ENCODE measurements around the gene CACNA2D2.

DNA sequence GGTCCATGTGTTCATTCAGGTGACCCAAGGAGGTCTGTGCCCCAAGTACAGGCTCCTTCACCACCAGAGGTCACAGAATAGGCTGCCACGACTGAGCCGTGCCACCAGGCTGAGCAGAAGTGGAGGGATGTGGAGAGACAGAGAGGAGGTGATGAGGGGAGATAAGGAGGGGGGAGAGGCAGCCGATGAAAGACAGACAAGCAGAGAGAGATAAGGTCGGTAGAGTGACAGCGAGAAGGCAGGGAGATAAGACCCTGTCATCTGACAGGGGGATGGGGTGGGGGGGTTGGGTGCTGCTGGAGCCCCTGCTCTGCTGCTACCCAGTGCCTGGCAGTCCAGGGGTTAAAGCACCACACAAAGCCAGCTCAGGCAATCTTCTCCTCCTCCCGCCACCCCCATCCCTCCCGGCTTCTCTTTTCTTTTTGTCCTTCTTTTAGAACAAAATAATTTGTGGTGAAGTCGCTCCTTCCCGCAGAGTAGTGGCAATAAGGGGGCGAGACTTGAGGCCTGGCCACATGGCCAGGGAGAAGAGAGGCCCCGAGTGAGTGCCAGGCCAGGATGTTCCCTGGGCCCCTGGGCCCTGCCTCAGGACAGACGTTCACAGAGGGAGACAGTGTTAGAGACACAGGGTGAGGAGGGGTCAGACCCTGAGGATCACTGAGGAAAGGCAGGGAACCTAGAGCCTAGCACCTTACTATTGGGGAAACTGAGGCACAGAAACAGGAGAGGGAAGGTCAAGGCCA lies 67.9 kb downstream of the CACNA2D2 start:
- TF ChIP-seq, protein P1, sequence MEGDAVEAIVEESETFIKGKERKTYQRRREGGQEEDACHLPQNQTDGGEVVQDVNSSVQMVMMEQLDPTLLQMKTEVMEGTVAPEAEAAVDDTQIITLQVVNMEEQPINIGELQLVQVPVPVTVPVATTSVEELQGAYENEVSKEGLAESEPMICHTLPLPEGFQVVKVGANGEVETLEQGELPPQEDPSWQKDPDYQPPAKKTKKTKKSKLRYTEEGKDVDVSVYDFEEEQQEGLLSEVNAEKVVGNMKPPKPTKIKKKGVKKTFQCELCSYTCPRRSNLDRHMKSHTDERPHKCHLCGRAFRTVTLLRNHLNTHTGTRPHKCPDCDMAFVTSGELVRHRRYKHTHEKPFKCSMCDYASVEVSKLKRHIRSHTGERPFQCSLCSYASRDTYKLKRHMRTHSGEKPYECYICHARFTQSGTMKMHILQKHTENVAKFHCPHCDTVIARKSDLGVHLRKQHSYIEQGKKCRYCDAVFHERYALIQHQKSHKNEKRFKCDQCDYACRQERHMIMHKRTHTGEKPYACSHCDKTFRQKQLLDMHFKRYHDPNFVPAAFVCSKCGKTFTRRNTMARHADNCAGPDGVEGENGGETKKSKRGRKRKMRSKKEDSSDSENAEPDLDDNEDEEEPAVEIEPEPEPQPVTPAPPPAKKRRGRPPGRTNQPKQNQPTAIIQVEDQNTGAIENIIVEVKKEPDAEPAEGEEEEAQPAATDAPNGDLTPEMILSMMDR (CRISPR knock-in tag; IDR thresholded peaks at IDR 0.05): no peak
- TF ChIP-seq, protein P2, sequence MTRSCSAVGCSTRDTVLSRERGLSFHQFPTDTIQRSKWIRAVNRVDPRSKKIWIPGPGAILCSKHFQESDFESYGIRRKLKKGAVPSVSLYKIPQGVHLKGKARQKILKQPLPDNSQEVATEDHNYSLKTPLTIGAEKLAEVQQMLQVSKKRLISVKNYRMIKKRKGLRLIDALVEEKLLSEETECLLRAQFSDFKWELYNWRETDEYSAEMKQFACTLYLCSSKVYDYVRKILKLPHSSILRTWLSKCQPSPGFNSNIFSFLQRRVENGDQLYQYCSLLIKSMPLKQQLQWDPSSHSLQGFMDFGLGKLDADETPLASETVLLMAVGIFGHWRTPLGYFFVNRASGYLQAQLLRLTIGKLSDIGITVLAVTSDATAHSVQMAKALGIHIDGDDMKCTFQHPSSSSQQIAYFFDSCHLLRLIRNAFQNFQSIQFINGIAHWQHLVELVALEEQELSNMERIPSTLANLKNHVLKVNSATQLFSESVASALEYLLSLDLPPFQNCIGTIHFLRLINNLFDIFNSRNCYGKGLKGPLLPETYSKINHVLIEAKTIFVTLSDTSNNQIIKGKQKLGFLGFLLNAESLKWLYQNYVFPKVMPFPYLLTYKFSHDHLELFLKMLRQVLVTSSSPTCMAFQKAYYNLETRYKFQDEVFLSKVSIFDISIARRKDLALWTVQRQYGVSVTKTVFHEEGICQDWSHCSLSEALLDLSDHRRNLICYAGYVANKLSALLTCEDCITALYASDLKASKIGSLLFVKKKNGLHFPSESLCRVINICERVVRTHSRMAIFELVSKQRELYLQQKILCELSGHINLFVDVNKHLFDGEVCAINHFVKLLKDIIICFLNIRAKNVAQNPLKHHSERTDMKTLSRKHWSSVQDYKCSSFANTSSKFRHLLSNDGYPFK (CRISPR knock-in tag; IDR thresholded peaks at IDR 0.05; ENCODE audit: borderline replicate concordance): no peak
- TF ChIP-seq ZNF577 (CRISPR knock-in tag; IDR thresholded peaks at IDR 0.05; ENCODE audit: borderline replicate concordance, low read depth) (no peak), GABPB1 (CRISPR knock-in tag; IDR thresholded peaks at IDR 0.05) (no peak), NR2C2 (CRISPR knock-in tag; IDR thresholded peaks at IDR 0.05; ENCODE audit: borderline replicate concordance) (no peak), MYPOP (CRISPR knock-in tag; IDR thresholded peaks at IDR 0.05) (no peak), ZNF567 (CRISPR knock-in tag; IDR thresholded peaks at IDR 0.05; ENCODE audit: borderline replicate concordance) (no peak), HNRNPUL1 (IDR thresholded peaks at IDR 0.05; ENCODE audit: low read depth, low read length) (no peak), MYC (CRISPR knock-in tag; IDR thresholded peaks at IDR 0.05; ENCODE audit: borderline replicate concordance) (no peak), NAIF1 (CRISPR knock-in tag; IDR thresholded peaks at IDR 0.05; ENCODE audit: borderline replicate concordance) (no peak), RFXANK (CRISPR knock-in tag; IDR thresholded peaks at IDR 0.05) (no peak), FOXA1 (IDR thresholded peaks at IDR 0.05) (no peak), FOXA1 (CRISPR knock-in tag; IDR thresholded peaks at IDR 0.05) (no peak)
- TF ChIP-seq, protein P3, sequence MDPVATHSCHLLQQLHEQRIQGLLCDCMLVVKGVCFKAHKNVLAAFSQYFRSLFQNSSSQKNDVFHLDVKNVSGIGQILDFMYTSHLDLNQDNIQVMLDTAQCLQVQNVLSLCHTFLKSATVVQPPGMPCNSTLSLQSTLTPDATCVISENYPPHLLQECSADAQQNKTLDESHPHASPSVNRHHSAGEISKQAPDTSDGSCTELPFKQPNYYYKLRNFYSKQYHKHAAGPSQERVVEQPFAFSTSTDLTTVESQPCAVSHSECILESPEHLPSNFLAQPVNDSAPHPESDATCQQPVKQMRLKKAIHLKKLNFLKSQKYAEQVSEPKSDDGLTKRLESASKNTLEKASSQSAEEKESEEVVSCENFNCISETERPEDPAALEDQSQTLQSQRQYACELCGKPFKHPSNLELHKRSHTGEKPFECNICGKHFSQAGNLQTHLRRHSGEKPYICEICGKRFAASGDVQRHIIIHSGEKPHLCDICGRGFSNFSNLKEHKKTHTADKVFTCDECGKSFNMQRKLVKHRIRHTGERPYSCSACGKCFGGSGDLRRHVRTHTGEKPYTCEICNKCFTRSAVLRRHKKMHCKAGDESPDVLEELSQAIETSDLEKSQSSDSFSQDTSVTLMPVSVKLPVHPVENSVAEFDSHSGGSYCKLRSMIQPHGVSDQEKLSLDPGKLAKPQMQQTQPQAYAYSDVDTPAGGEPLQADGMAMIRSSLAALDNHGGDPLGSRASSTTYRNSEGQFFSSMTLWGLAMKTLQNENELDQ (CRISPR knock-in tag; IDR thresholded peaks at IDR 0.05; ENCODE audit: borderline replicate concordance): no peak
- TF ChIP-seq, protein P4, sequence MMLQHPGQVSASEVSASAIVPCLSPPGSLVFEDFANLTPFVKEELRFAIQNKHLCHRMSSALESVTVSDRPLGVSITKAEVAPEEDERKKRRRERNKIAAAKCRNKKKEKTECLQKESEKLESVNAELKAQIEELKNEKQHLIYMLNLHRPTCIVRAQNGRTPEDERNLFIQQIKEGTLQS (CRISPR knock-in tag; IDR thresholded peaks at IDR 0.05): no peak

Data from HepG2 (cell line).